ENCODE measurements around the gene PCBP1.
"Not testable (repeated sequence)": the region's sequence is repeated elsewhere in the genome, so short reads cannot be mapped to it uniquely, and the experiment has no call there.

PCBP1 gene

DNA sequence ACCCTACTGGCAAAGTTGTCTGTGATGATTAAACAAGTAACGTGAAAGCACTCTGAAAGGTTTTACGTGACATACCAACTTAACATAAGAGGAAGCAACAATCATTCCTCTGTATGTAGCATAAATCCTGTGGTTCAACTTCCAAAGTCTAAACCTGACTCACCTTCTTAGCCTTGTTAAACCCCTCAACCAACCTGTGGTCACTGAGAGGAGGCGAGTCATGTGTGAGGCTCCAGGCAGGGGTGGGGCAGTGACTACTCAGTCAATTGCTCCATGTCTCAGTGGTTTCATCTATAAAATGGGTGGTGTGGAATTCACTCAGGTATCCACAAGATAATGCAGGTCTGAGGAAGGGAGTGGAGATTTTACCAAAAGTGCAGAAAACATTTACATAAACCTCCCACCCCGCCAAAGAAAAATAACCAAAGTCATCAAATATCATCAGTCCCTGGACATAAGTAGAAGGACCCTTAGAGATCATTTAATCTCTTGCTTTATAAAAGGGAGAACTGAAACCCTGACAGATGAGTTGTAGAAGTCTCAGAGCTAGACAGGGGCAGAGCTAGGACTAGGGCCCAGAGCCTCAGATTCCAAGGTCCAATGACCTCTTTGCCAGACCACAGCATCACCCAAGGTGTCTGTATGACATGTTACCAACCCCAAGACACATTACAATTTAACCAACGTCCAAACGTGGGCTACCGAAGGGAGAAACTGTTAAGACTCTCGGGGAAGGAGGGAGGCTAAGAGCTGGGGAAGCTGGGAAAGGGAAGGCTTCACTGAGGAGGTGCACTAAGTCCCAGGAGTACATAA lies 3.7 kb upstream of the PCBP1 start:
- DNase-seq: peak; percentile 56

DNA sequence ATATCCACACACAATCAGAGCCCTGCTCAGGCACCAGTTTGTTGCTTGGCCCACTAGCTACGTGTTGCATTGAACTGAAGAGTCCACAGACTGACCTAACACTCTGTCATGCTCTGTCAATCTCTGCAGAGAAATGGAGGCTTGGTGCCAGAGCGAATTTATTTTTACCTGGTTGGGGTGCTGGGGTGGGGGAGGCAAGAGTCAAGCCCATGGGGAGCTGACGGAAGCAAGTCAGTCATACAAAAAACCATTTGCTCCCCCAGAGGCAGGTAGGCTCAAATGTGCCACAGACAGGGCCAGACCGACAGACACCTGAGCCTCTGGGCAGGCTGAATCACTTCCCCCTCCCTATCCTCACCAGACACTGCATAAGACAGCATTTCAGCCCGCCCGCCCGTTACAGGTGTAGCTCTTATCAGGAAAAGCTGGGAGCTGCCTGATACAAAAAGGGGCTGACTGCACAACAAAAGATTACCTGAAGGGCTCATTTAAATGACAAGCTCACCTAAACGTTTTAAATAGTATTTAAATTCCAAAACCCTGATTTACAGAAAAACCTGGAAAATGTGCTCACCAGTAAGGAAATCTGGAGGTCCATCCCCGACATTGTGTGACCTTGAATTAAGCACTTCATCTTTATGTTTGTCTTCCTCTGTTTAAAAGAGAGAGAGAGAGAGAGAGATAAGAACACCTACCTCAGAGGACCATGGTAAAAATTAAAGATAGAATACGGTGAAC lies 2.1 kb upstream of the PCBP1 start:
- DNase-seq: no peak

DNA sequence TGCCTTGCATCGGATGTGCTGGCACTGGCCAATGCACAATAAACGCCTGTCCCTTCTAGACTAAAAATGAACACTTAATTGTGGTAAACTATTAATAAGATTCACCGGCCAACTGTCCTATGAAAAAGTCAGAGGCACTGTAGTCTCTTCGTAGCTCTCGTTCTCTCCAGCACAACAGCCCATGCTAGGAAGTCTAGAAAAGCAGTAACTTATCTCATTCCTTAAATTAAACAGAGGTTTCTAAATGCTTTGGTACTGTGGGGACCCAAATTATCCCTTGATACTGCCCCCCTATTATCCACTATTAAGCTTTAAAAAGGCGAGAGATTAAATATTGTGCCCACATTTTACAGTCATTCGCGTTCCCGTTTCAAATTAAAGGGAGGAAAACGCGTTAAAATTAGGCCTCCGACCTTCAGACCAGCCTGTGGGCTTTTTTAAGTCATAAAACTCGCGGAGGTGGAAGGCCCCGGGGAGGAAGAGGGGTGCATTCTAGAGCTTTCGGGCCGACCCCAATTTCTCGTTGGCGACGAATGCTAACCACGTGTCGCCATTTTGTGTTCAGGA lies 1.5 kb upstream of the PCBP1 start:
- no peak for DNase-seq

DNA sequence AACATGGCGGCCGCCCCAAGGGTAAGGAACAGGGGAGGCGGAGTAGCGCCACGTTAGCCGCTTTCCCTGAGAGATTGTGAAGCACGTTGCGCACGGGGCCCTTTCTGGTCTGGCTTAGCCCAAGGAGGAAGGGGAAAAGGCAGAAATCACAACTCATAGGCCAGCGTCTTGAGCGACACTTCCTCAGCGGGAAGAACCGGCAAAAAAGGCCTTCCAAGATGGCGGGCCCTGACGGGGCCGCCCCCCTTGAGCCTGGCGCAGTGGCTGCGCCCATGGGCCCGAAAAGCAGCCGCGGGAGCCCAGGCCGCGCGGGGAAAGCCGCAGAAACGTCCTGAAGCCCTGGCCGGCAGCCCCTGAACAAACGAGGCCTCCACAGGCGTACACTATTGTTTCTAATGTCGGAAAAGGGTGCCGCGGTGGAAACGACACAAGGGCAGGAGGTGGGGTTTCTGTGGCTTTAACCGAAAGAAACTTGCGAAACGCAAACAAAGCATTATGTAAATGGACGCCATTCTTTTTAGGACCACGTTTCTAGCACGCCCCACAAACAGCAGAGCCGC lies 919 bp upstream of the PCBP1 start:
- peak; percentile 76 for DNase-seq

DNA sequence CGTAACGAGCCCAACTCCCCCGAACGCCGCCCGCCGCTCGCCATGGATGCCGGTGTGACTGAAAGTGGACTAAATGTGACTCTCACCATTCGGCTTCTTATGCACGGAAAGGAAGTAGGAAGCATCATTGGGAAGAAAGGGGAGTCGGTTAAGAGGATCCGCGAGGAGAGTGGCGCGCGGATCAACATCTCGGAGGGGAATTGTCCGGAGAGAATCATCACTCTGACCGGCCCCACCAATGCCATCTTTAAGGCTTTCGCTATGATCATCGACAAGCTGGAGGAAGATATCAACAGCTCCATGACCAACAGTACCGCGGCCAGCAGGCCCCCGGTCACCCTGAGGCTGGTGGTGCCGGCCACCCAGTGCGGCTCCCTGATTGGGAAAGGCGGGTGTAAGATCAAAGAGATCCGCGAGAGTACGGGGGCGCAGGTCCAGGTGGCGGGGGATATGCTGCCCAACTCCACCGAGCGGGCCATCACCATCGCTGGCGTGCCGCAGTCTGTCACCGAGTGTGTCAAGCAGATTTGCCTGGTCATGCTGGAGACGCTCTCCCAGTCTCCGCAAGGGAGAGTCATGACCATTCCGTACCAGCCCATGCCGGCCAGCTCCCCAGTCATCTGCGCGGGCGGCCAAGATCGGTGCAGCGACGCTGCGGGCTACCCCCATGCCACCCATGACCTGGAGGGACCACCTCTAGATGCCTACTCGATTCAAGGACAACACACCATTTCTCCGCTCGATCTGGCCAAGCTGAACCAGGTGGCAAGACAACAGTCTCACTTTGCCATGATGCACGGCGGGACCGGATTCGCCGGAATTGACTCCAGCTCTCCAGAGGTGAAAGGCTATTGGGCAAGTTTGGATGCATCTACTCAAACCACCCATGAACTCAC lies 673 bp downstream of the PCBP1 start:
- peak; percentile 45 for DNase-seq

DNA sequence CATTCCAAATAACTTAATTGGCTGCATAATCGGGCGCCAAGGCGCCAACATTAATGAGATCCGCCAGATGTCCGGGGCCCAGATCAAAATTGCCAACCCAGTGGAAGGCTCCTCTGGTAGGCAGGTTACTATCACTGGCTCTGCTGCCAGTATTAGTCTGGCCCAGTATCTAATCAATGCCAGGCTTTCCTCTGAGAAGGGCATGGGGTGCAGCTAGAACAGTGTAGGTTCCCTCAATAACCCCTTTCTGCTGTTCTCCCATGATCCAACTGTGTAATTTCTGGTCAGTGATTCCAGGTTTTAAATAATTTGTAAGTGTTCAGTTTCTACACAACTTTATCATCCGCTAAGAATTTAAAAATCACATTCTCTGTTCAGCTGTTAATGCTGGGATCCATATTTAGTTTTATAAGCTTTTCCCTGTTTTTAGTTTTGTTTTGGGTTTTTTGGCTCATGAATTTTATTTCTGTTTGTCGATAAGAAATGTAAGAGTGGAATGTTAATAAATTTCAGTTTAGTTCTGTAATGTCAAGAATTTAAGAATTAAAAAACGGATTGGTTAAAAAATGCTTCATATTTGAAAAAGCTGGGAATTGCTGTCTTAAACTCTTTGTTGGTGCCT lies 1.4 kb downstream of the PCBP1 start:
- no peak for DNase-seq

DNA sequence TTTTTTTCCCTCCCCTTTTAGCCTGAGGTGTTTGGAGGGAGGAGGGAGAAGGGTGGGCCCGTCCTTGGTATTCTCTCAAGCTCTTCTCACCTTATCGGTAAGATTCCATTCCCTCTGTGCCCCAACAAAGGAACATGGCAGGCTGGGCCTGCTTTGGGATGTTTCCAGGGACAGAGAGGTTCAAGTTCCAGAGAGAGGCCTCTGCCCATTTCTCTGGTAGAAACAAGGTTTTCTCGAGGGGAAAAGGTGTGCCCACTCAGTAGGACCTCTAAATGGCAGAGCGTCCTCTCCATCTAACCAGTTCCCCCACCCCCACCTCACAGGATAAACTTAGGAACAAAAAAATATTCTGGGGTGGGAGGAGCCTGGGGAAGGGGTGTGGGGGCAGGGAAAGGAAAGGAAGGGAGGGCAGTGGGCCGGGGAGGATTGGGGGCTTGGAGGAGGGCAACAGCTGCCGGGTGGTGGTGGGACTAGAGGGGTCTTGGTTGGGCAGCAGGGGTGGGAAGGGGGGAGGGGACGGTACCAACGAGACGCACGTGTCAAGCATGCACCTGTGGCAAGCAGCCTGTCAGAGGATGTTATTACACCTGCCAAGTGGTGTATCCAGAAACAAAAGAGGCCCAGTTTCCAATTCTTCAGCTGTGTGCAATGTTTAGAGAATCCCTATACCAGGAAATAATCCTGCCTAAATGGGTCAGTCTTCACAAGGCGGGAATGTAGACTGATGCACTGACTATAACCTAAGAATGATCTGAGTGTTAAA lies 2.1 kb downstream of the PCBP1 start:
- peak; percentile 30 for DNase-seq

DNA sequence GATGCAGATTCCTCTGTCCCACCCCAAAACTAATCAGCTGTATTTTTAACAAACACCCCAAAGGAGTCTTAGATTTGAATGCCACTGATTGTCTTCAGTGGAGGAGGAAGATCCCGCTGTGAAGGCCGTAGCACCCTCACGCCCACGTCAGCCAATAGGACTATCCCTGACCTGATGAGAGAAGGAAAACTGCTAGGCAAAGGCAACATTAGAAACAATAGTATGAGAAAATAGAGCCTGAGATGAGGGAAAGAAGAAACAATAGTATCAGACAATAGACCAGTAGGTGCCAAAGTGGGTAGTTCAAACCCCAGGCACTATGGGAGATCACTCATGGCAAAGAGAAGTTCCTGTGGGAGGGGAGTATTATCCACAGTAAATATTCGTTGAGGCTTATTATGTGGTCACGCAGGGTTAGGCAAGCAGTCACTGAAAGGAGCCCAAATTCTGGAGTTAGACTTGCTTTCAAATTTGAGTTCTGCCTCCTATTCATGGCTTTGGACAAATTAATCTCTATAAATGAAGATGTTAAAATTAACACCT lies 2.8 kb downstream of the PCBP1 start:
- DNase-seq: no peak

DNA sequence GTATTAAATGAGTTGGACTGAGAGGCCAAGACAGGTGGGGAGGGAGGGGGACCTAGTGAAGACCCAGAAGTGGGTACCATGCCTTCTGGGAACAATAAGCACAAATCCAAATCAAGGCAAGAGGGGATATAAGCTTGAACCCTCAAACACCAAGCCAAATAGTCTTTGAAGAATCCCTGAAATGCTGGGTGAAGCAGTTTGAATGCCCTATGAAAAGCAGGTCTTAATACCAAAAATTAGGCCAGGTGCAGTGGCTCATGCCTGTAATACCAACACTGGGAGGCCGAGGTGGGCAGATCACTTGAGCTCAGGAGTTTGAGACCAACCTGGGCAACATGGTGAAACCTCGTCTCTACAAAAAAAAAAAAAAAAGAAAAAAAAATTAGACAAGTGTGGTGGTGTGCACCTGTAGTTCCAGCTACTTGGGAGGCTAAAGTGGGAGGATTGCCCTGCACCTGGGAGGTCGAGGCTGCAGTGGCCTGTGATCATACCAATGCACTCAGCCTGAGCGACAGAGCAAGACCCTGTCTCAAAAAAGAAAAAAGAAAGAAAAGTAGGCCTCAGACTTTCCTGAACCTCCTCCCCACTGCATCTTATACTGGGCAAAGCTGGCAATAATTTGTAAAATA lies 3.5 kb downstream of the PCBP1 start:
- no peak for DNase-seq

DNA sequence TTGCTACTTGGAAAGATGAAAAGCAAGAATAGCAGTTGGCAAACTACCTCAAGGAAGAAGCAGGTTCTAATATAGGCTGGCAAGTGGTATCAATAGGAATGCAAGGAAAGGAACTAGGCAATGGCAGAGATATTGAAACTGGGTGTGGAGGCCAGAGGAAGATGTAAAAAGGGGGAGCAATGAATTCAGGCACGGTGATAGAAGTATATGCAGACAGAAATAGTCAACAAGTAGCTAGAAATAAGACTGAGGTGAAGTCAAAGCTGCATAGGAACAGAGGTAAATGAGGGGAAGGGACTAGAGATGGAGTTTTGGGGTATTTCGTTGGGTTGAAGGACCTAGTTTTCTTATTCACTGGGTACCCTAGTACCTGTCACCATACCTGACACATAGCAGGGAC lies 4.1 kb downstream of the PCBP1 start:
- no peak for DNase-seq

DNA sequence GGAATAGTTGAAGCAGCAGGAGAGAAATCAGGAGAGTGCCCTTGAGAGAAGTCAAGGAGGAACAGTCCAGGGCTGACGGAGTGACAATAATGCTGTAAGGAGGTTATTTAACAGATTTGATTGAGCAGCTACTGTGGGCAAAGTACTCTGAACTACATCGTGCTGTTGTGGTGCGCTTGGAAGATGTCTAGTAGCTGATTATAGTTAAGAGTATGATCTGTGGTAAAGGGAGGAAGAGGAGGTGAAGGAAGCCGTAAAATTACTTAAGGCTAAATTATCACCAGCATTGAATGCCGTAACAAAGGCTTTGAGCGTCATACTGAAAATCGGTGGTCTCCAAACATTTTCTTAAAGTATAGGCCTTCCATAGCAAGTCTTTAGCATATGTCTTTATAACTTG lies 4.5 kb downstream of the PCBP1 start:
- DNase-seq: no peak

DNA sequence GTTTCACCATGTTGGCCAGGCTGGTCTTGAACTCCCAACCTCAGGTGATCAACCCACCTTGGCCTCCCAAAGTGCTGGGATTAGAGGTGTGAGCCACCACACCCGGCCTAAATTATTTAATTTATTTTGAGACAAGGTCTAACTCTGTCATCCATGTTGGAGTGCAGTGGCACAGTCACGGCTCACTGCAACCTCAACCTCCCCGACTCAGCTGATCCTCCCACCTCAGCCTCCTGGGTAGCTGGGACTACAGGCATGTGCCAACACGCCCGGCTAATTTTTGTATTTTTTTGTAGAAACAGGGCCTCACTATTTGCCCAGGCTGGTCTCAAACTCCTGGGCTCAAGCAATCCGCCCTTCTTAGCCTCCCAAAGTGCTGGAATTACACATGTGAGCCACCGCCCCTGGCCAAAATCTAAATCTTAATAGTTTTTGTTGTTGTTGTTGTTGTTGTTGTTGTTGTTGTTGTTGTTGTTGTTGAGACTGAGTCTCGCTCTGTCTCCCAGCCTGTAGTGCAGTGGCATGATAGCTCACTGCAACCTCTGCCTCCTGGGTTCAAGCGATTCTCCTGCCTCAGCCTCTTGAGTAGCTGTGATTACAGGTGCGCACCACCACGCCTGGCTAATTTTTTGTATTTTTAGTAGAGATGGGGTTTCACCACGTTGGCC lies 5.4 kb downstream of the PCBP1 start:
- DNase-seq: not testable (repeated sequence)

DNA sequence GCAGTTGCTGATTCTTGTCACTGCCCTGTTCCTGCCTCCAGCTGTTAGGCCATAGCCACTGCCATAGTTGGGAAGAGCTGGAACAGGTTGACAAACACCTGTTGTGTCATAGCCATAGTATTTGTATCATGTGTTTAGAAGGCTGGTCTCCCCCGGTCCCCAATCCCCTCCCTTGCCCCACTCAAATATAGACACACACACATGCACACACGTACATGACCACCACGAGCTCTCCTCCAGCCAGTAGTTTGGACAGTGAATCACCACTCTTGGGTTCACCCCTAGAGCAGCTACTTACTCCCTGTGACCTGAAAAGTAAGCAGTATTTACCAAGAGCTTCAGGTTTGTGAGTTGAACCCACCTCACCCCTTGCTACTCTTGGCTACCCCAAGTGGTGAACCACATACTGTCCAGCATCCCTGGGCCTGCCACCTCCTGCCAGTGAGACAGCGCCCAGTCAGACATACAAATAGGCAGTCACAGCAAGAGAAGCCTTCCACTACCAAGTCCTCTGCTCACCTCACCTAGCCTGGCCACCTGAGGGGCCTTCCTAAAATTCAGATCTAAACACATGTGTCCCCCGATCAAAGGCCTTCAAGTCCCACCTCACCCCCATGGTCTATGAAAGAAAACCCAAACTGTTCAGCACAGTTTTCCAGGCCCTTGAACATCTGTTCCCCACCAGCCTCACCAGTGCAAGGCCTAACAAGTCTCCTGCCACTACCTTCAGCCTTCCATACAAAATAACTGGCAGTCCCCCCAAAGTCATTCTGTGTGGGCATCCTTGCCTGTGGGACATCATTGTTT lies 7.1 kb downstream of the PCBP1 start:
- DNase-seq: no peak

DNA sequence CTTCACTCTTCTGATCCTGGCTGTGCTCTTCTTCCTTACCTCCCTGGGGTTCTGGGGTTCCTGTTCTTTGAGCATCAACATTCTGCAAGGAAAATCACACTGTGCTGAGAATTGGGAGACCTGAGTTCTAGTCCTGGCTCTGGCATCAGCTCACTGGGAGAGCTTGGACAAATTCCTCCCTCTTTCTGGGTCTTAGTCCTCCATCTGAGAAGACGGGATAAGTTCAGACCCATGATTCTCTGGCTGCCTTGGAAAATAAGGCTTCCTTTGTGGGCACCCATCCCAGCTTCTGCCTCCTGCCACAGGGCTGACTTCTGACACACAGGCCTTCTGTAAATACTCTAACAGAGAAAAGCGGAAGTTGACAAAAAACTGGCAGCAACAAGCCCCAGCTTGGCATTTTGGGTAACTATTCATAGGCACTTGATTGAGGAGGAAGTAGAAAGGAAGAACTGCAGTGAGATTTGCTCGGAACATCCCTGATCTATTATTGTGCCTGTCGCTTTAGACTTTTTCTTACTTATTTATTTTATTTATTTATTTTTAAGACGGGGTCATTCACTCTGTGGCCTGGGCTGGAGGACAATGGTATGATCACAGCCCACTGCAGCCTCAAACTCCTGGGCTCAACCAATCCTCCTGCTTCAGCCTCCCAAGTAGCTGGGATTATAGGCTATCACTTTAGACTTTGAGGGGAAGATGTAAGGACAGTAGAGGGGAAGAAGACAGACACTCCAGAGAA lies 7.9 kb downstream of the PCBP1 start:
- peak; percentile 31 for DNase-seq

DNA sequence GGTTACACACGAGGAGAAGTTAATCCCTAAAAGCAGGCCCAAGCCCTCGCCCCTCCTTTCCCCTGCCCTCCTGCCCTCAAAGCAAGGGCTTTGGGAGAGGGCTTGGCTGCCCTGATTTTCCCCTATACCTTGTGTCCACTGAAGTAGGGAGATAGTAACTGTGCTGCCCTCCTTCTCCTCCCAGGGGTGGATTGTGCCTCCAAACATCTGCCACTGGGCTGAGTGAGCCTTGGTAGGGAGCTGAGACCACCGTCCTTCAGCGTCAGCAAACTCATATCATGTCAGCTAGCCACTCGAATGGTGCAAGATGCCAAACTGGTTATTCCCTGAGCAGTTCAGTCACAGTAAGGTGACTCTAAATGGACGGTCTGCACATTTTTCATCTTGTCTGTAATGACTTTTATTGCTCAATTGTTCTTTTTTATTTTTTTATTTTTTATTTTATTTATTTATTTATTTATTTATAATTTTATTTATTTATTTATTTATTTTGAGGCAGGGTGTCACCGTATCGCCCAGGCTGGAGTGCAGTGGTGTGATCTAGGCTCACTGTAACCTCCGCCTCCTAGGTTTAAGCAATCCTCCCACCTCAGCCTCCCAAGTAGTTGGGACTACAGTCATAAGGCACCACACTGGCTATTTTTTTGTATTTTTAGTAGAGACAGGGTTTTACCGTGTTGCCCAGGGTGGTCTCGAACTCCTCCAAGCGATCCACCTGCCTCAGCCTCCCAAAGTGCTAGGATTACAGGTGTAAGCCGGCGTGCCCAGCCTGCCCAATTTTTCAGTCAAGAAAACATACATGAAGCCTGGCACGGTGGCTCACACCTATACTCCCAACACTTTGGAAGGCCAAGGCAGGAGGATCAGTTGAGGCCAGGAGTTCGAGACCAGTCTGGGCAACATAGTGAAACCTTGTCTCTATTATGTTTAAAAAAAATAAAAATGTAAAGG lies 8.7 kb downstream of the PCBP1 start:
- no peak for DNase-seq

DNA sequence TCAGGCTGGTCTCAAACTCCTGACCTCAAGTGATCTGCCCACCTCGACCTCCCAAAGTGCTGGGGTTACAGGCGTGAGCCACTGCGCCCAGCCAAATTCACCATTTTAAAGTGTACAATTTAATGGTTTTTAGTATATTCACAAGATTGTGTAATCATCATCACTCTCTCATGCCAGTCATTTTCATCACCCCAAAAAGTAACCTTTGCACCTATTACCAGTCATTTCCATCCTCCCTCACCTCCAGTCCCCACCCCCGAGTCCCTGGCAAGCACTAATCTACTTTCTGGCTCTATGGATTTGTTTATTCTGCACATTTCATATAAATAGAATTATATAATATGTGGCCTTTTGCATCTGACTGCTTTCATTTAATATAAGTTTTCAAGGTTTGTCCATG lies 10.8 kb downstream of the PCBP1 start:
- no peak for DNase-seq

DNA sequence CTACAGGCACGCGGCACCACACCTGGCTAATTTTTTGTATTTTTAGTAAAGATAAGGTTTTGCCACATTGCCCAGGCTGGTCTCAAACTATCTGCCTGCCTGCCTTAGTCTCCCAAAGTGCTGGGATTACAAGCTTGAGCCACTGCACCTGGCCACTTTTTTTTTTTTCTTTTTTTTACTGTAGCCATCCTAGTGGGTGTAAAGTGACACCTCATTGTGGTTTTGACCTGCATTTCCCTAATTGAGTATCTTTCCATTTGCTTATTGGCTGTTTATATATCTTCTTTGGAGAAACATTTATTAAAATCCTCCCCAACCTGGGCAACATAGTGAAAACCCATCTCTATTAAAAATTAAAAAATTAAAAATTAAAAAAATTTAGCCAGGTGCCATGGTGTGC lies 12.0 kb downstream of the PCBP1 start:
- DNase-seq: no peak

Measured in EL (cell line).